ENCODE results near the gene ADAM12.

DNA sequence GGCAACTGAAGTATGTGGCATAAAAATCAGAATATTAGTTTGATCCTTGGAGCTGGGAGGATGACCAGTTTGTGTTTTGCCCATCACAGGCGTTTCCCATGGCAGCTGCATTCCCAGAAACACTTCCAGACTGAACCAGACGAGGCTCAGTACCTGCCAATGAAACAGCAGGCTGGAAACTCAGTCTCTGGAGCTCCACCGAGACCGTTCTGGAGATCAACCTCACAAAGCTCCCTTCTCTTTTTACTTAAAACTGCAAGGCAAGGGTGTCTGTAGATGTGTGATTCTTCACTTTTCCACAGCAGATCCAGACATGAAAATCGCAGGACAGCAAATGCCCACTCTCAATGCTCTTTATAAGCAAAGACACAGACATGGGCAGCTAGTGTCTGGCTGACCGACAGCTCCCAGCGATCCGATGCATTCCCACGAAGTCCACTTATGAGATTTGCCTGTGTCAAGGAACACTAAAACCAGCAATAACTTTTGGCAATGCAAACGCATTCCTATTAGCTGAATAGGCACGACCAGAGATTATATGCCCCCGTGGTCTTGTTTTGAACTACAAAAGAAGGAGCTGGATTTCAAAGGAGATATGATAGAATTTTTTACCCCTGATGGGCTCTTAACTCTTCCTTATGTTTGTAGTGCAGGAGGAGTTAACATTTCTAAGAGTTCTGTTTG lies 72.6 kb downstream of the ADAM12 start:
- TF ChIP-seq, protein P1, sequence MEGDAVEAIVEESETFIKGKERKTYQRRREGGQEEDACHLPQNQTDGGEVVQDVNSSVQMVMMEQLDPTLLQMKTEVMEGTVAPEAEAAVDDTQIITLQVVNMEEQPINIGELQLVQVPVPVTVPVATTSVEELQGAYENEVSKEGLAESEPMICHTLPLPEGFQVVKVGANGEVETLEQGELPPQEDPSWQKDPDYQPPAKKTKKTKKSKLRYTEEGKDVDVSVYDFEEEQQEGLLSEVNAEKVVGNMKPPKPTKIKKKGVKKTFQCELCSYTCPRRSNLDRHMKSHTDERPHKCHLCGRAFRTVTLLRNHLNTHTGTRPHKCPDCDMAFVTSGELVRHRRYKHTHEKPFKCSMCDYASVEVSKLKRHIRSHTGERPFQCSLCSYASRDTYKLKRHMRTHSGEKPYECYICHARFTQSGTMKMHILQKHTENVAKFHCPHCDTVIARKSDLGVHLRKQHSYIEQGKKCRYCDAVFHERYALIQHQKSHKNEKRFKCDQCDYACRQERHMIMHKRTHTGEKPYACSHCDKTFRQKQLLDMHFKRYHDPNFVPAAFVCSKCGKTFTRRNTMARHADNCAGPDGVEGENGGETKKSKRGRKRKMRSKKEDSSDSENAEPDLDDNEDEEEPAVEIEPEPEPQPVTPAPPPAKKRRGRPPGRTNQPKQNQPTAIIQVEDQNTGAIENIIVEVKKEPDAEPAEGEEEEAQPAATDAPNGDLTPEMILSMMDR (CRISPR knock-in tag; IDR thresholded peaks at IDR 0.05) = no peak
- no peak for TF ChIP-seq MIXL1 (CRISPR knock-in tag; IDR thresholded peaks at IDR 0.05)
- TF ChIP-seq PATZ1 (CRISPR knock-in tag; IDR thresholded peaks at IDR 0.05) = no peak
- no peak for TF ChIP-seq KAT7 (CRISPR knock-in tag; IDR thresholded peaks at IDR 0.05; ENCODE audit: borderline replicate concordance)
- no peak for TF ChIP-seq SETDB1 (CRISPR knock-in tag; IDR thresholded peaks at IDR 0.05; ENCODE audit: borderline replicate concordance)
- TF ChIP-seq ARHGAP35 (CRISPR knock-in tag; IDR thresholded peaks at IDR 0.05; ENCODE audit: borderline replicate concordance) = no peak
